Measurements from ENCODE around the gene CASP7. TPM values are rescaled to one million over a fixed set of nuclear protein-coding genes. Genes with fewer than 3 reads are reported as not detected.

The CASP7 gene
- total RNA-seq, 1 experiment from 2014 or later, result 4.7 TPM

GRCh38 chr10:113718969-113719822, 39.5 kb downstream of the CASP7 start:
- Histone ChIP-seq H4K91ac (ENCODE audit: insufficient read length, low read depth, low read length) (no peak overlapping the region), H3K79me1 (ENCODE audit: insufficient read depth, low read depth, low read length, poor library complexity, severe bottlenecking) (no peaks in the 10 kb centered on the region), H3T11ph (ENCODE audit: low read length) (no peak overlapping the region), H3K4me2 (ENCODE audit: insufficient read depth, insufficient read length, low read length) (no peak overlapping the region), H3K79me2 (ENCODE audit: insufficient read depth, low read length) (no peaks in the 10 kb centered on the region), H2AK5ac (ENCODE audit: insufficient read length, low read length) (no peak overlapping the region), H3K18ac (ENCODE audit: insufficient read length, low read depth, low read length) (no peak overlapping the region), H2BK12ac (ENCODE audit: insufficient read length, low read depth, low read length) (no peak overlapping the region), H3K23ac (ENCODE audit: insufficient read length, low read depth, low read length) (no peak overlapping the region), H2BK15ac (ENCODE audit: low read depth, low read length) (no peak overlapping the region), H4K5ac (ENCODE audit: insufficient read length, low read depth, low read length) (no peak overlapping the region), H3K4ac (ENCODE audit: low read depth, low read length) (no peak overlapping the region), H3K9me3 (ENCODE audit: control insufficient read depth, low read depth, low read length) (no peaks in the 10 kb centered on the region), H3K56ac (ENCODE audit: insufficient read length, low read depth, low read length) (no peak overlapping the region), H3K23me2 (ENCODE audit: insufficient read length, low read depth, low read length, poor library complexity, severe bottlenecking) (no peaks in the 10 kb centered on the region), H3K27me3 (ENCODE audit: insufficient read depth, low read length) (no peaks in the 10 kb centered on the region), H3K9ac (ENCODE audit: extremely low read depth, insufficient read length, low read length) (no peak overlapping the region), H4K8ac (replicated peaks; ENCODE audit: insufficient read length, low read depth, low read length) (no peak overlapping the region), H3K27ac (ENCODE audit: insufficient read length, low read depth, low read length) (no peak overlapping the region), H3K4me1 (ENCODE audit: insufficient read depth, low read length) (no peaks in the 10 kb centered on the region; the same call in 1 of the 2 replicates), H2BK5ac (ENCODE audit: insufficient read length, low read length) (no peak overlapping the region), H2BK20ac (ENCODE audit: low read depth, low read length, poor library complexity, severe bottlenecking) (no peak overlapping the region), H3K14ac (ENCODE audit: insufficient read depth, low read length) (no peak overlapping the region), H2AFZ (ENCODE audit: low read length) (no peak overlapping the region), H2BK120ac (ENCODE audit: low read depth, low read length, poor library complexity, severe bottlenecking) (no peak overlapping the region), H4K20me1 (ENCODE audit: control insufficient read depth, insufficient read depth, insufficient read length) (no peaks in the 10 kb centered on the region)
- peak overlapping the region in 1 of 3 experiments; percentile 14; a peak in 2 of 7 replicates for H3K27ac Mint-ChIP-seq
- H3K27me3 Mint-ChIP-seq (ENCODE audit: low read depth), result no peaks in the 10 kb centered on the region
- H3K9me3 Mint-ChIP-seq, result no peaks in the 10 kb centered on the region
- no peaks in the 10 kb centered on the region for H3K4me1 Mint-ChIP-seq
- no peak for TF ChIP-seq CTCF (conservative IDR thresholded peaks at IDR 0.05)
- no peak for DNase-seq
- H3K36me3 Mint-ChIP-seq (ENCODE audit: insufficient read depth in 1 of 3, low read depth in 3 of 3), result peaks cover 0 to 2% (median 0%) of the 10 kb centered on the region in 3 experiments; a peak in 3 of 7 replicates
- no CpG with 5 or more reads among the region's 21 CpGs for WGBS (ENCODE audit: extremely low coverage, insufficient read length, low lambda C conversion rate)
- H3K4me3 Mint-ChIP-seq, result no peak overlapping the region

All from H9 (cell line).